Measurements from ENCODE around the gene ADAMTSL1. TPM values are rescaled to one million over a fixed set of nuclear protein-coding genes. Genes with fewer than 3 reads are reported as not detected.

Gene ADAMTSL1
- total and polyA plus RNA-seq, 12 donors = 0.37 to 5.2 (median 1.9) TPM

DNA sequence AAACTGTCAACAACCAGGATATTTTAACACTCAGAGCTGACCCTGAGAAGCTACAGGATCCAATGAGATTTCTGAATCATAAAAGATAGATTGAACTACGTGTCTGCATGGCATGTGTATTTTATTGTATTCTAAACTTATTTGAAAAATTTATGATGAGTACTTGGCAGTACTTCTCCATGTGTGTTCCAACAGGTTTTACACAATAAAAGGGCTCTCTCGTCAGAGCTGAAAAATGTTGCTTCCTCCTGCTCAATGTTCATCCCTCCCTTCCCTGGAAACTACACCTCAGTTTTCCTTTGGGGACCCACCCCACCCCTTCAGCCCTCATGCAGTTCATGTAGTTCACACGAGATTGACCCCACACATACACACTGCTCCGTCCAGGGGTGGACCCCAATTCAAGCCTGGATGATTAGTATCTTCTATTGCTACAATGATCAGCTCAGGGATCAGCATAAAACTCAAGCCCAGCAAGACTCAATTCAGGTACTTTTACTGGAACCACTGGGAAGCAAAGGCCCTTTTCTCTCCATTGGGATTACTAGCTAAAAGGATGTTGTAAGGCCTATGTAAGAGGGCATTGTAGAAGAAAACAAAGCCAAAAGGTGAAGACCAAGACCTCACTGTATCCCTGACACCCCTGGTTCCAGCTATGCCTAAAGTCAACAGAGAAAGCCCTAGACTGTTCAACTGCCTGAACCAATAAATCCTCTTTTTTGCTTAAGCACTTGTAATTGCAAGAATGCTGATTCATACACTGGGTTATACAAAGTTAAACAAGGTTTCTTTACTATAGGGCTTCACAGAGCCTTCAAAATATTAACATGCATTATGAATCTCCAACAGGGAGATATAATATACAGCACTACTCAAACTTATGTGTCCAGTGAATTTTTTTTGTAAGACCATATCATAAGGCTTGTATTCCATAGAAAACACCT, 446.5 kb downstream of the ADAMTSL1 start:
- intact Hi-C loops (cut with DNase I) = loop anchor here in 1 of 10 donors (10.0 kb wide), 1 partner anchor 64 kb away; no protein-coding TSS in a partner anchor

DNA sequence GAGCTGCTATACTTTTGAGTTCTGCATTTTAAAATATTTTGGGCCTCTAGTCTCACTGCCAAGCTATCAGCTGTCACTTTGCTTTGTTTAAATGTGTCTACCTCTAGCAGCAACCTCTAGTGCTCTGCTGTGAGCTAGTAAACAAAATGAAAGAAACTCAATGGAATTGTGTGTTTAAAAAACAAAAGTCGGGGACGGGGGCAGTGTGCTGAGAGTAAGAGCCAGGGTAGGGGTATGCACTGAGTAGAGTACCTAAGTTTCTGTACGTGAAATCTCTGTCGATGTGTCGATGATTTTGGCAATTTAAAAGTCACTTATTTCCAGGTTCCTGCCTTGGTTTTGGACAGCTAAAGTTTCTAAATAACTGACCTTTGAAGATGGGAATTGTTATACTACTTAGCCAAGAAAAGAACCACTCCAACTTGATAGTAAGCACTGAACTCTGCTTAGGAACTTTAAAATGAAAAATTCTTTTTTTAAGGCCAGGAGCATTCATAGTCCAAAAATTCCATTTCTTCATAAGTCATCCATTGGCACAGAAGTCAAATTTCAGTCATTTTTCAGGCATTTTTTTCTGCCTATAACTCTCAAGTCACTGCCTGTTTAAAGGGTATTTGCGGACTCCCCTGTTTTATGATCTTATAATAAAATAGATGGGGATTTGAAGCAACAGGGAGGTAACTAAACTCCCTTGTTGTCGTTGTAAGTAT, 447.6 kb downstream of the ADAMTSL1 start:
- Histone ChIP-seq H3K27me3 (no peaks in the 10 kb centered on the region), H3K27ac (peak overlapping the region in 1 of 10 donors; percentile 5), H3K4me3 (no peak overlapping the region), H3K9me3 (no peaks in the 10 kb centered on the region), H3K36me3 (no peaks in the 10 kb centered on the region), H3K4me1 (peaks cover 0 to 16% (median 8%) of the 10 kb centered on the region in 9 donors)
- ATAC-seq (peak in 1 of 8 donors; percentile 44), DNase-seq (no peak)
- intact Hi-C loops (cut with DNase I) = loop anchor here in 1 of 10 donors (10.0 kb wide), 1 partner anchor 63 kb away; no protein-coding TSS in a partner anchor
- TF ChIP-seq, protein P1, sequence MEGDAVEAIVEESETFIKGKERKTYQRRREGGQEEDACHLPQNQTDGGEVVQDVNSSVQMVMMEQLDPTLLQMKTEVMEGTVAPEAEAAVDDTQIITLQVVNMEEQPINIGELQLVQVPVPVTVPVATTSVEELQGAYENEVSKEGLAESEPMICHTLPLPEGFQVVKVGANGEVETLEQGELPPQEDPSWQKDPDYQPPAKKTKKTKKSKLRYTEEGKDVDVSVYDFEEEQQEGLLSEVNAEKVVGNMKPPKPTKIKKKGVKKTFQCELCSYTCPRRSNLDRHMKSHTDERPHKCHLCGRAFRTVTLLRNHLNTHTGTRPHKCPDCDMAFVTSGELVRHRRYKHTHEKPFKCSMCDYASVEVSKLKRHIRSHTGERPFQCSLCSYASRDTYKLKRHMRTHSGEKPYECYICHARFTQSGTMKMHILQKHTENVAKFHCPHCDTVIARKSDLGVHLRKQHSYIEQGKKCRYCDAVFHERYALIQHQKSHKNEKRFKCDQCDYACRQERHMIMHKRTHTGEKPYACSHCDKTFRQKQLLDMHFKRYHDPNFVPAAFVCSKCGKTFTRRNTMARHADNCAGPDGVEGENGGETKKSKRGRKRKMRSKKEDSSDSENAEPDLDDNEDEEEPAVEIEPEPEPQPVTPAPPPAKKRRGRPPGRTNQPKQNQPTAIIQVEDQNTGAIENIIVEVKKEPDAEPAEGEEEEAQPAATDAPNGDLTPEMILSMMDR (IDR thresholded peaks at IDR 0.05) = no peak
- WGBS, 2 donors = 73 to 78% methylated on average over 7 of the region's 7 CpGs

More for the DNA sequence above, 446.5 kb downstream of the ADAMTSL1 start:
- Histone ChIP-seq H3K4me1 (peaks cover 0 to 16% (median 8%) of the 10 kb centered on the region in 9 donors), H3K27ac (no peak overlapping the region), H3K9me3 (no peaks in the 10 kb centered on the region), H3K36me3 (no peaks in the 10 kb centered on the region), H3K4me3 (no peak overlapping the region), H3K27me3 (no peaks in the 10 kb centered on the region)
- TF ChIP-seq, protein P1 (IDR thresholded peaks at IDR 0.05) = no peak
- ATAC-seq (no peak), DNase-seq (no peak)
- 62 to 64% methylated on average over 4 of the region's 4 CpGs for WGBS, 2 donors

DNA sequence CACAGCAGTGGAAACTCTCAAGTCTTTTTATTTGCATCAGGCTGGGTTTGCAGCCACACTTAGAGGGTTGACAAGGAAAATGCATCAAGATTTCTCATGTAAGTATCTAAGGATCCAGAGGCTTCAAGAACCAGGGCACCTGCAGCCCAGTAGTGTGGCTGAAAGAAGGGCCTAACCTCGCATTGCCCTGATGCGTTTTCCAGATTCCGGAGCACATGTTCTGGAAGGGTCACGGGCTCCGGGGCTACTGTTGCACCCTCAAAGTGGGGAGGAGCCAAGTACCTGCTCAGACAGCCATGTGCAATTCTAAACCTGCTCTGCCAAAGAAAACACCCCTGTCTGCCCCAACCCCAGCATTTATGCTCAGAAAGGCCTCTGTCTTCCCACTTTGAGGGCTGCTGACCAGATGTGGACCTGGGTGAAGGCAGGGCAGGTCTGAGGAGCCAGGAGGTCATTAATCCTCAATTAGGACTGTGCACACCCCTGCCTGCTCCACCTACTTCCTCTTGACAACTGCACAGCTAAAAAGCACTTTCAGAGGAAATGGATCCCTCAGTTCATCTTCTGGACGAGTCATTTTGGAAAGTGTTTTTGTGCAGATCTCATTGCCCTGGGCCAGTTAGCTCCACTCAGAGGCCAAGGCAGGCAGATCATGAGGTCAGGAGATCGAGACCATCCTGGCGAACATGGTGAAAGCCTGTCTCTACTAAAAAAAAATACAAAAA, 448.4 kb downstream of the ADAMTSL1 start:
- TF ChIP-seq, protein P1 (IDR thresholded peaks at IDR 0.05) = no peak
- WGBS, 2 donors = 81 to 83% methylated on average over 8 of the region's 8 CpGs
- H3K27me3 ChIP-seq = no peaks in the 10 kb centered on the region
- H3K36me3 ChIP-seq = no peaks in the 10 kb centered on the region
- no peak for ATAC-seq
- H3K9me3 ChIP-seq = no peaks in the 10 kb centered on the region
- H3K4me1 ChIP-seq = peaks cover 0 to 16% (median 8%) of the 10 kb centered on the region in 9 donors
- no peak overlapping the region for H3K27ac ChIP-seq
- DNase-seq = no peak
- intact Hi-C loops (cut with DNase I) = loop anchor here in 1 of 10 donors (10.0 kb wide), 1 partner anchor 62 kb away; no protein-coding TSS in a partner anchor
- H3K4me3 ChIP-seq = no peak overlapping the region
